Retinal pigment epithelial cell (primary cell): ENCODE results near the gene HORMAD2.
A peak's percentile ranks its signal among the peaks of the same experiment; 100 is the strongest.

Source experiments
- DNase-seq: peaks from one replicate; pipeline ENCODE4 v3.0.0-alpha.2; 2010; ENCODE audit warnings: low read depth
- H3K4me3 ChIP-seq: 2 replicates; pipeline ENCODE4 v1.5.1; 2011; ENCODE audit warnings: mild to moderate bottlenecking, low read length, control low read depth, moderate library complexity
- CTCF ChIP-seq: conservative IDR thresholded peaks from 2 replicates; pipeline ENCODE4 v1.5.1; 2011; ENCODE audit warnings: low read depth, low read length, control low read depth, inconsistent platforms

HORMAD2 gene

GRCh38 chr22:30045901-30046715 lies 34.2 kb upstream of the HORMAD2 start:
- DNase-seq = peak; percentile 26
- no peak for TF ChIP-seq CTCF
- no peak overlapping the region for H3K4me3 ChIP-seq

GRCh38 chr22:30046716-30047363 lies 33.4 kb upstream of the HORMAD2 start:
- no peak overlapping the region for H3K4me3 ChIP-seq
- no peak for DNase-seq
- TF ChIP-seq CTCF = no peak

- DNase-seq = no peak
- no peak overlapping the region for H3K4me3 ChIP-seq
- no peak for TF ChIP-seq CTCF
Observed at GRCh38 chr22:30047364-30047738, 32.9 kb upstream of the HORMAD2 start.

- H3K4me3 ChIP-seq = no peak overlapping the region
- TF ChIP-seq CTCF = no peak
- DNase-seq = no peak
Observed at GRCh38 chr22:30048681-30049080, 31.6 kb upstream of the HORMAD2 start.

- no peak overlapping the region for H3K4me3 ChIP-seq
- TF ChIP-seq CTCF = no peak
- no peak for DNase-seq
Observed at GRCh38 chr22:30054067-30054763, 26.0 kb upstream of the HORMAD2 start.

GRCh38 chr22:30054764-30055069 lies 25.5 kb upstream of the HORMAD2 start:
- TF ChIP-seq CTCF = no peak
- DNase-seq = no peak
- no peak overlapping the region for H3K4me3 ChIP-seq
